Epithelial cell of umbilical artery (primary cell): ENCODE results near the gene CCDC12. TPM values are rescaled to one million over a fixed set of nuclear protein-coding genes. Genes with fewer than 3 reads are reported as not detected.

Experiments
- total RNA-seq: library from RNA; depleted of rRNA; stranded (reverse); fragments of >200 nt; gene quantifications from 2 replicates; pipeline ENCODE4 v1.2.3, GENCODE V29; 2014

Gene CCDC12
- 44.5 and 48.8 TPM in 2 replicates for total RNA-seq

DNA sequence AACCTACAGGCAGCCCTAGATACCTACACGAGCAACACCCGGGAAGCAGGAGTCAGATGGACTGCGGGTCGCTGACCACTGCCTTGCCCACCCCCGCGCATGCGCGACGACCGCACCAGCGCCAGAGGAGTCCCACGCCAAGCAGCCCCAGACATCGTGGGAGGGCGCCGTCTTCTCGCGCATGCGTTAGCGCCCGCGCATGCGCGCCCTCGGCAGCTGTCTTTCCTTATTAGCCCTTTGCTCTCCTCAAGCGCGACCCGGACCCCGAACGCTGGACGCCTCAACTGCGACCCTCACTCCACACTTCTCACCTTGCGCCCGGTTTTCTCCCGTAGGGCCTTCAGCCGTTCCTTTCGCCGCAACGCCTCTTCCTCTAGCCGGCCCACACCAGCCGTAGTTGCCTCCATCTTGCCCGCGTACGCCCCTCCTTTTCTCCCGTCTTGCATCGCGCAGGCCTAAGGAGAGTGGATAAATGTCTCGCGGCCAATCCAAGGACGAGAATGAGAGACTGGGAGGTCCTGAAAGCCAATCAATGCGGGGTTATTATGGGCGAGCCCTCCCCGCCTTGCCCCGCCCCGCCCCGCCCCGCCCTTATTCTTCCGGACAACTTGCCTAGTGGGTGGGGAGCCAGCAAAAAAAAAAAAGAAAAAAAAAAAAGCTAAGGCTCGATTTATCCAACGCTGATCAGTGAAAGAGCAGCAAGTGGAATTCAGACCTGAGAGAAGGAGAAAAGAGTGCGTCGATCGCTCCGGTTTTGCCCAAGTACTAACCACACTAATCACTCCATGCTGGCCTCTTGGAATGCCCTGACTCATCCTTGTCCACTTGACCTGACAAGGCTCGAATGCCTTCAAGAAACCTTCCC is at the start of gene CCDC12:
CCDC12 (minus strand) TSS at position 420 of the 865 bp plus-strand sequence; CDS start at position 407, 13 bp downstream.

DNA sequence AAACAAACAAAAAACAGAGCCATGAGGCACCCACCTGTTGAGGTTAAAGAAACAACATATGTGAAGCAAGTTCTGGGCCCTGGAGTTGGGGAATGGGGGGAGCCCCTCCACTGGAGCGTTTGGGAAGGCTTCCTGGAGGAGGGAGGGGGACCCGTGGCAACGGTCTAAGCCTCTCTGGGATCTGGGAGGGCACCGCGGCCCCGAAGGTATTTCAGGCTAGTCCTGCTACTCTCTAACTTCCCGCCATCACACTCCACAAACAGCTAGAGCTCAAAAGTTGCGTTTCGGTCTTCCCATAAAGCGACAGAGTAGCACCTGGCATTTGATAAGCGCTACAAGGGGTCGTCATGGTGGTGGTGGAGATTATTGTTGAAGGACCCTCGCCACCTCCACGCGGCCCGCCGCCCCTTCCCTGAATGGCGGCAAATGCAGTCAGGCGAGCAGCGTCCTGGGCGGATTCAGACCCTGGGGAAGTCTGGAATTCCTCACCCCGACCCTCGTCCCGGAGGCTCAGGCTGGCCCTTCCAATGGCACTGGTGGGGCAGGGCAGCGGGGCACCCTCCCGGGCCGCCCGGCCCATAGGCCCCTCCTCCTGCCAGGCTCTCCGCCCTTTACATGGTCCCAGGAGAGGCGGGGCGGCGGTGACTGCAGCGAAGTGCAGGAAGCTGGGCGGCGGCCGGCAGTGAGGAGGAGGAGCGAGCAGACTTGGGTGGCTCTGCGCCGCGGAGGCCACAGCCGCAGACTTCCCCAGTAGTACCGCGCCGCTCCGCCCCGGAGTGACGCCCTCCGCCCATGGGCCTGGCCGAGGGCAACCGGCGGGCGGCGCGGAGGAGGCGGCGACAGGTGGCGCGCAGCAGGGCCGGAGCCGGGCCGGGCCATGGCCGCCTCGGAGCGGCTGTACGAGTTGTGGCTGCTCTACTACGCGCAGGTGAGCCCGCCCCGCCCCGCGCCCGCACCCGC is 2.7 kb upstream of the CCDC12 start, which contains the start of gene NBEAL2:
NBEAL2 (plus strand) TSS at position 682 of the 960 bp plus-strand sequence; CDS start at position 878, 196 bp downstream.

DNA sequence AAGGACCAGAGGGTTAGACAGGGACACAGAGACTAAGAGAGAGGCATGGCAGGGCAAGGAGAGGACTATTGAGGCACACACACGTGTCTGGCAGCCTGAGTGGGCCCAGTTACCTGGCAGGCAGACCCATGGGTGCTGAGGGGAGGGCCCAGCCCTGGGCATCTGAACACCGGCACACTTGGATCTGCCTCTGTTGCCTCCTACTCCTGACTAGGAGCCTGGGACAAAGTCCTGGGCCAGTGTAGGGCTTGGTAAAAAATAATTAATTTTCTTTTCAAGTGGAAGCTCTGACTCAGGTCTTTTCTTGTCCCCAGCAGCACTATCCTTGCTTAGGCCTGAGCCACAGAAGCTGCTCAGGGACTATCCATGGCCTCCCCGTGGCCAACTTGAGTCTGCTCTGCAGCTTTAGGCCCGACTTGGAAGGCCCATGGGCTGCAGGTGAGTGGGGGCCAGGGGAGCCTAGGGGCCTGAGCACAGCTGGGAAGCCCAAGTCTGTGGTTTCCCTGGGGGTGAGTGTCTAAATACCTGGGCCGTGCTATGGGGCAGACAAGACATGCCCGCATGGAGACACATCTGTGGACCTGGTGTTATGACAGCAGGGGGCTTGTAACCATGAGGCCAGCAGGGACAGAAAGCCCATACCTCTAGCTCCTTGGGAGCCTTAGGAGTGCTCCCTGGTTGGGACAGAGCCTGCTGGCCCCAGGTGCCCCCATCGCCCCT is 99.0 kb downstream of the CCDC12 start, which contains the start of gene PTH1R:
PTH1R (plus strand) TSS at position 316 of the 720 bp plus-strand sequence. CDS start 5,839 bp downstream, outside the sequence.

Other genes with a start within 250 kb of the CCDC12 start
- gene MYL3, start 113.3 kb downstream of the CCDC12 start, total RNA-seq: not detected in 2 replicates
- gene PTH1R, start 99.0 kb downstream of the CCDC12 start, total RNA-seq: 0.97 and 1.5 TPM in 2 replicates
- gene NBEAL2, start 2.9 kb upstream of the CCDC12 start, total RNA-seq: 30.2 and 33.1 TPM in 2 replicates
- gene SETD2, start 187.4 kb upstream of the CCDC12 start, total RNA-seq: 20.5 and 29.0 TPM in 2 replicates